Measurements from ENCODE around the gene NLRP9. TPM values are rescaled to one million over a fixed set of nuclear protein-coding genes. Genes with fewer than 3 reads are reported as not detected.

The NLRP9 gene
- total and polyA plus RNA-seq, 2 of the 4 experiments (the other 2 are of a cell fraction) = not detected

GRCh38 chr19:55753401-55753800 lies 15.2 kb upstream of the NLRP9 start:
- Histone ChIP-seq H3K4me1 (ENCODE audit: control insufficient read depth, insufficient read depth, low read length) (no peaks in the 10 kb centered on the region), H2AK5ac (ENCODE audit: low read depth, low read length) (no peak overlapping the region), H2BK5ac (ENCODE audit: low read depth, low read length, poor library complexity, severe bottlenecking) (no peak overlapping the region), H2BK20ac (ENCODE audit: low read depth, low read length) (no peak overlapping the region), H3K9me3 (ENCODE audit: control insufficient read depth, insufficient read depth, low read length) (peaks cover 7% of the 10 kb centered on the region), H2BK120ac (ENCODE audit: low read depth, low read length) (no peak overlapping the region), H4K91ac (ENCODE audit: insufficient read depth, low read depth, low read length) (no peak overlapping the region), H3K23ac (ENCODE audit: low read depth, low read length) (no peak overlapping the region), H4K8ac (ENCODE audit: low read depth in 2 of 2, low read length in 2 of 2) (no peak overlapping the region), H3K18ac (ENCODE audit: low read depth, low read length) (no peak overlapping the region), H2AFZ (replicated peaks; ENCODE audit: low read length, poor library complexity) (no peak overlapping the region), H2AK9ac (replicated peaks; ENCODE audit: low read depth, low read length, poor library complexity) (no peak overlapping the region), H3K79me1 (ENCODE audit: low read depth in 1 of 2, low read length in 2 of 2) (no peaks in the 10 kb centered on the region), H3K14ac (replicated peaks; ENCODE audit: low read depth, low read length) (no peak overlapping the region), H3K27ac (ENCODE audit: insufficient read depth, low read length) (no peak overlapping the region), H2BK15ac (ENCODE audit: low read depth, low read length) (no peak overlapping the region), H3K4ac (ENCODE audit: low read depth, low read length) (no peak overlapping the region), H3K36me3 (ENCODE audit: control insufficient read depth, insufficient read depth, low read length) (no peaks in the 10 kb centered on the region), H4K20me1 (ENCODE audit: insufficient read depth, low read length) (no peaks in the 10 kb centered on the region), H3K27me3 (ENCODE audit: control insufficient read depth, insufficient read depth, low read length) (no peaks in the 10 kb centered on the region), H3K56ac (ENCODE audit: extremely low read depth, insufficient read depth, low read length) (no peak overlapping the region), H4K5ac (ENCODE audit: low read depth, low read length) (no peak overlapping the region), H3K4me3 (ENCODE audit: insufficient read depth, low read depth, low read length) (no peak overlapping the region), H3K9ac (ENCODE audit: low read depth, low read length) (no peak overlapping the region), H3K9me1 (ENCODE audit: insufficient read depth, low read length) (no peaks in the 10 kb centered on the region), H3K4me2 (ENCODE audit: low read depth, low read length) (no peak overlapping the region)
- no TSS peak for BruUV-seq (replicated peaks)
- TF ChIP-seq RAD21 (IDR thresholded peaks at IDR 0.05; ENCODE audit: low read length) (no peak), ELK1 (IDR thresholded peaks at IDR 0.05; ENCODE audit: borderline replicate concordance, low read depth, low read length) (no peak), RCOR1 (IDR thresholded peaks at IDR 0.05; ENCODE audit: insufficient replicate concordance, low read length) (no peak), SMC3 (IDR thresholded peaks at IDR 0.05; ENCODE audit: low read depth, low read length) (no peak), MXI1 (IDR thresholded peaks at IDR 0.05; ENCODE audit: borderline replicate concordance, low read depth, low read length) (no peak), MAFK (IDR thresholded peaks at IDR 0.05; ENCODE audit: low read depth, low read length) (no peak), USF2 (IDR thresholded peaks at IDR 0.05; ENCODE audit: low read depth, low read length) (no peak), FOS (IDR thresholded peaks at IDR 0.05; ENCODE audit: low read depth, low read length) (no peak), POLR2A (IDR thresholded peaks at IDR 0.05; ENCODE audit: low read depth, low read length) (no peak), RFX5 (IDR thresholded peaks at IDR 0.05; ENCODE audit: low read depth, low read length) (no peak), CTCF (conservative IDR thresholded peaks at IDR 0.05; ENCODE audit: low read depth, low read length) (no peak), CHD1 (IDR thresholded peaks at IDR 0.05; ENCODE audit: low read depth, low read length) (no peak), CEBPB (IDR thresholded peaks at IDR 0.05; ENCODE audit: low read depth, low read length) (no peak), BHLHE40 (IDR thresholded peaks at IDR 0.05; ENCODE audit: low read depth, low read length) (no peak), MAZ (IDR thresholded peaks at IDR 0.05; ENCODE audit: borderline replicate concordance, low read depth, low read length) (no peak), NFE2L2 (IDR thresholded peaks at IDR 0.05; ENCODE audit: low read depth, low read length) (no peak)
- dilution Hi-C loops (cut with HindIII; ENCODE audit: low sequenced_read_pairs, unreplicated experiment) (no loop called here), intact Hi-C loops (cut with micrococcal nuclease) (no loop called here), in situ Hi-C loops (cut with MboI; ENCODE audit: low sequenced_read_pairs) (no loop called here)
- no peak for DNase-seq
- ATAC-seq (ENCODE audit: low read depth) = no peak
- WGBS, 2 experiments (ENCODE audit: extremely low coverage in 2 of 2, insufficient read length in 1 of 2) = no CpG with 5 or more reads among the region's 3 CpGs
- CTCF ChIA-PET = no interaction called here
- POLR2A ChIA-PET (ENCODE audit: unreplicated experiment) = no interaction called here

Measured in IMR-90 (cell line).